ENCODE data around the gene C10orf71.

DNA sequence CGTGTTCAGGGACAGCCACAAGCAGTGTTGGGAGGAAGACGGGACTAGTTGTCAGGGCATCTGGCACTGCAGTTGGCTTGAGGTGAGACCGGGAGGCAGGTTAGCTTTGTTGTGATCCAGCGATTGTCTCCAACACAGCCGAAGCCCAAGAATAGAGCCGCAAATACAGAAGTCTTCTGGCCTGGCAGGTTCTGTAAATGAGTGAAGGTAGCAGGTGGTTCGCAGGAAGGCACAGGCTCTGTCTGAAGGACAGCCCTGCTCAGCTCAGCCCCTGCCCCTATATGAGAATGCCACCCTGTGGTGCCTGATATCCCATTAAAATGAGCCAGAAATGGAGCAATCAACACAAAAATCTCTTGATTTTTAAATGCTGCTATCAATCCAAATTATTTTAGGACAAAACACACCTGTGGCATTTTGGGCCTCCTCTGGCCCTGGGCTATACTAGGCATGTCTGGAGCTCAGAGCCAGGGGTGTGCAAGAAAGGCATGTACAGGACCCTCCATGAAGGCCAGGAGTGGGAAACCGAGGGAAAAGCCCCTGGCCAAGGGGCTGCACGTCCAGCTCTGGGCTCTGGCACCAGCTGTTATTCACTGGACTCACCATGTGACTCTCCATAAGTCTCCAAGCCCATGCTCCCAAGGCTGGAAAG lies 11.2 kb upstream of the C10orf71 start:
- TF ChIP-seq, protein P1, sequence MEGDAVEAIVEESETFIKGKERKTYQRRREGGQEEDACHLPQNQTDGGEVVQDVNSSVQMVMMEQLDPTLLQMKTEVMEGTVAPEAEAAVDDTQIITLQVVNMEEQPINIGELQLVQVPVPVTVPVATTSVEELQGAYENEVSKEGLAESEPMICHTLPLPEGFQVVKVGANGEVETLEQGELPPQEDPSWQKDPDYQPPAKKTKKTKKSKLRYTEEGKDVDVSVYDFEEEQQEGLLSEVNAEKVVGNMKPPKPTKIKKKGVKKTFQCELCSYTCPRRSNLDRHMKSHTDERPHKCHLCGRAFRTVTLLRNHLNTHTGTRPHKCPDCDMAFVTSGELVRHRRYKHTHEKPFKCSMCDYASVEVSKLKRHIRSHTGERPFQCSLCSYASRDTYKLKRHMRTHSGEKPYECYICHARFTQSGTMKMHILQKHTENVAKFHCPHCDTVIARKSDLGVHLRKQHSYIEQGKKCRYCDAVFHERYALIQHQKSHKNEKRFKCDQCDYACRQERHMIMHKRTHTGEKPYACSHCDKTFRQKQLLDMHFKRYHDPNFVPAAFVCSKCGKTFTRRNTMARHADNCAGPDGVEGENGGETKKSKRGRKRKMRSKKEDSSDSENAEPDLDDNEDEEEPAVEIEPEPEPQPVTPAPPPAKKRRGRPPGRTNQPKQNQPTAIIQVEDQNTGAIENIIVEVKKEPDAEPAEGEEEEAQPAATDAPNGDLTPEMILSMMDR (IDR thresholded peaks at IDR 0.05) = no peak
- TF ChIP-seq POLR2AphosphoS5 (IDR thresholded peaks at IDR 0.05) (no peak), POLR2A (IDR thresholded peaks at IDR 0.05) (no peak)
